Eye (tissue), 1 donor: ENCODE results near the gene LLPH.

Experiments used
- DNase-seq: peaks from one replicate; pipeline ENCODE4 v3.0.0-alpha.2; 2015

The LLPH gene

GRCh38 chr12:66141299-66141698, 10.7 kb upstream of the LLPH start:
- no peak for DNase-seq

- peak; percentile 18 for DNase-seq
These were observed 10.2 kb upstream of the LLPH start for GRCh38 chr12:66140731-66141130.

GRCh38 chr12:66139328-66139727, 8.8 kb upstream of the LLPH start:
- DNase-seq = no peak

- no peak for DNase-seq
These were observed 7.4 kb upstream of the LLPH start for GRCh38 chr12:66137937-66138336.

- DNase-seq = no peak
These were observed 1.9 kb upstream of the LLPH start for GRCh38 chr12:66132408-66132807.

GRCh38 chr12:66131067-66131688, 628 bp upstream of the LLPH start:
- DNase-seq = no peak

- no peak for DNase-seq
These were observed 650 bp downstream of the LLPH start for GRCh38 chr12:66129934-66130266.

GRCh38 chr12:66127650-66128049, 2.9 kb downstream of the LLPH start:
- no peak for DNase-seq

GRCh38 chr12:66120477-66120876, 10.1 kb downstream of the LLPH start:
- DNase-seq = no peak

GRCh38 chr12:66119870-66120241, 10.7 kb downstream of the LLPH start:
- DNase-seq = no peak

GRCh38 chr12:66119229-66119869, 11.2 kb downstream of the LLPH start:
- DNase-seq = no peak

- no peak for DNase-seq
These were observed 12.2 kb downstream of the LLPH start for GRCh38 chr12:66118240-66118891.

GRCh38 chr12:66117242-66117641, 13.3 kb downstream of the LLPH start:
- DNase-seq = no peak

- no peak for DNase-seq
These were observed 15.4 kb downstream of the LLPH start for GRCh38 chr12:66115071-66115600.

GRCh38 chr12:66113471-66113870, 17.1 kb downstream of the LLPH start:
- DNase-seq = no peak

GRCh38 chr12:66111605-66112004, 18.9 kb downstream of the LLPH start:
- DNase-seq = no peak

- DNase-seq = peak; percentile 65
These were observed 21.5 kb downstream of the LLPH start for GRCh38 chr12:66109056-66109455.

GRCh38 chr12:66108386-66108785, 22.2 kb downstream of the LLPH start:
- no peak for DNase-seq

- DNase-seq = peak; percentile 98
These were observed 23.1 kb downstream of the LLPH start for GRCh38 chr12:66107451-66107915.

- DNase-seq = no peak
These were observed 27.3 kb downstream of the LLPH start for GRCh38 chr12:66103016-66103913.

GRCh38 chr12:66092559-66093269, 37.8 kb downstream of the LLPH start:
- DNase-seq = peak; percentile 7

GRCh38 chr12:66090157-66090556, 40.4 kb downstream of the LLPH start:
- DNase-seq = no peak
